Nucleus accumbens (tissue), 56 donors: Measurements from ENCODE around the gene SYNE1.
A peak's percentile ranks its signal among the peaks of the same experiment; 100 is the strongest.
"Not testable (repeated sequence)": the region's sequence is repeated elsewhere in the genome, so short reads cannot be mapped to it uniquely, and the experiment has no call there.

Experiments used
- DNase-seq, 56 donors: peaks; one replicate each; lab custom pipeline; 2025; lab: John Stamatoyannopoulos, UW

Gene SYNE1

GRCh38 chr6:152571089-152571488, 66.1 kb downstream of the SYNE1 start:
- no peak for DNase-seq

- no peak for DNase-seq
Measured at GRCh38 chr6:152566103-152566875, 70.9 kb downstream of the SYNE1 start.

DNA sequence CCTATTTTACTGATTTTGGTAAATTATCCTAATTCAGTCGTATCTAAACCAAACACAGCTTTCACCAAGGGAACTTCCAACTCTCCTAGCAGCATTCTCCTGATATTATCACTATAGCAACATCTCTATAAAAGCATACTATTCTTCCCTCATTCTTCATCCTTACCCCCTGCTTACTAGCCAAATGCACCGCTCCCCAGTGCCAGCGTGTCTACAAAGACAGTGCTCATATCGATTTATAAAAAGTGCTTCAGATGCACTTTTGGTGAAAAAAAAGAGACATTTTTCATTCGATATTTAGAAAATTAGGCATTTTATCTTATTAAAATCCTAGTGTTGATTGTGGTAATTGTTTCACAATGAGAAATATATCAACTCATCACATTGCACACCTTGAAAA, 74.0 kb downstream of the SYNE1 start:
- no peak for DNase-seq

- not testable (repeated sequence) for DNase-seq
Measured at GRCh38 chr6:152558798-152559197, 78.4 kb downstream of the SYNE1 start.

DNA sequence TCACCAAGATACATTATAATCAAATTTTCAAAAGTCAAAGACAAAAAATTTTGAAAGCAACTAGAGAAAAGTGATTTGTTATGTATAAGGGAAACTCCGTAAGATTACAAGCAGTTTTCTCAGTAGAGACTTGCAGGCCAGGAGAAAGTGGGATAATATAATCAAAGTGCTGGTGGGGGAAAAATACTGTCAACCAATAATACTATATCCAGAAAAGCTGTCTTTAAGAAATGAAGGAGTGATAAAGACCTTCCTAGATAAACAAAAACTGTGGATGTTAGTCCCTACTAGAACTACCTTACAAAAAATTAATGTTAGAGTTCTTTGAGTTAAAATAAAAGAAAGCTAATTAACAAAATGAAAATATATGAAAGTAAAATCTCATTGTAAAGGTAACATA, 79.7 kb downstream of the SYNE1 start:
- no peak for DNase-seq

- no peak for DNase-seq
Measured at GRCh38 chr6:152554851-152555250, 82.3 kb downstream of the SYNE1 start.

DNA sequence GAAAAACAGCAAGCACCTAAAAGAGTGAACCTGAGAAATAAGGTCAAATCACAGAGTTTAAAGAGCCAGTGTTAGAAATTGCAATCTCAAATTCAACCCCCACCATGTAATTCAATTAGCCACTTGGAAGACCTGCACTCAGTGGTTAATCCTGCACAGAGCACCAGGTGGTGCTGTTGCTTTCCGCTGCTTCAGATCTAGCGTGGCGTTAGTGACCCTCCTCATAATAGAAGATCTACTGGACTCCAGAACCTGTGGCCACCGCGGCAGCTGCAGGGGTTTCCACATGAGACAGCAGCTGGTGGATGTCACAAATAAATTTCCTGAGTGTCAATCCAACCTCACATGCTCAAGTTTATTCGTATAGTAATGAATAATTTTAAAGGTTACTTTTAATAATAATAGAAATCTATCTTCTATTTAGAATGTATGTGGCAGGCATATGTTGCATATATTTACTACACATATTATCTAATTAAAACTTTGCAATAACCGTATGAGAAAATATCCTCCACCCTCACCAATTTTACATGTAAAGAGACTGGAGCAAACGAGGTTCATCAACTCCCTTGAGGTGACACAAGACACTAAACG, 84.4 kb downstream of the SYNE1 start:
- DNase-seq = peak in 25 of 56 donors; percentile 1 to 50 (median 8)

DNA sequence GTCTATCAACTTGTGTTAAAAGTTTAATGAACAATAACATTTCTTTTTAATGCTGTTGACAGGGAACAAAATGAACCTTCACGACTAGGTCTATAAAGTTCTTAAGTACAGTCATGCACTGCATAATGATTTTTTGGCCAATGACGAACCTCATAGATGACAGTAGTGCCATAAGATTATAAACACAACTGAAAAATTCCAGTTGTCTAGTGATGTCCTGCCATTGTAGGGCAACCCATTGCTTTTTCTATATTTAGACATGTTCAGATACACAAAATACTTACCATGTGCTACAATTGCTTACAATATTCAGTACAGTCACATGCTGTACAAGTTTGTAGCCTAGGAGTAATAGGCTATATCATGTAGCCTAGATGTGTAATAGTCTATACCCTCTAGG, 93.6 kb downstream of the SYNE1 start:
- no peak for DNase-seq

DNA sequence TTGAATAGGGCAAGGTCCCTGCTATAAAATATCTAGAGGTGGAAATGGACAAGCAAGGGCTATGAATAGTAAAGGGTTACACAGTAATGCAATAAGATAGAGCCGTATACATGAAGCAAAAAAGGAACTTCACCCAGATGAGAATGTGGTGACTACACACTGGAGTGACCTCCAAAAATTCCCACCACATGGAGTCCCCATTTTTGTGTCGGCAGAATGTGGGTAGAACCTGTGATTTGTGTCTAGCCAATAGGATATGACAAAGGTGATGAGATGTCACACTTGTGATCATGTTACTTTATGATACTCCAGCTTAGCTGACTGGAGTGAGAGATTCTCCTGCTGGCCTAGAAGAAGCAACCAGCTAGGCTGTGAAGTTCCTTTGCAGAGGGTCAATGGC, 96.8 kb downstream of the SYNE1 start:
- DNase-seq = no peak

DNA sequence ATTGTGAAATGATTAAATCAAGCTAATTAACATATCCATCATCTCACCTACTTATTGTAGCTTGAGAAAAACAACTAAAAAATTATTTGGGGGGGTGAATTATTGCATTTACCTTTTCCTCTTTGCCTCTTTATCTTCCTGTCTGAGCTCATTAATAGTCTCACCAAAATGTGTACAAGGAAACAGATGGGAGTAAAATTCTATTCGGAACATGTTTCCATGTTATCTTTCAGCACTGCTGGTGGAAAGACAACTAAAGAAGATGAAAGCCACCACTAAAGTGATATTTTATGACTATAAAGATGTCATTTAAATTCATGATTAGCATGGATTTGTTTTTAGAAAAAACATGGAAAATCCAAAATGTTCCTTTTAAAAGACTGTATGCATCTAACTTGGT, 102.6 kb downstream of the SYNE1 start:
- DNase-seq = no peak

GRCh38 chr6:152532556-152533422, 104.4 kb downstream of the SYNE1 start:
- DNase-seq = no peak

DNA sequence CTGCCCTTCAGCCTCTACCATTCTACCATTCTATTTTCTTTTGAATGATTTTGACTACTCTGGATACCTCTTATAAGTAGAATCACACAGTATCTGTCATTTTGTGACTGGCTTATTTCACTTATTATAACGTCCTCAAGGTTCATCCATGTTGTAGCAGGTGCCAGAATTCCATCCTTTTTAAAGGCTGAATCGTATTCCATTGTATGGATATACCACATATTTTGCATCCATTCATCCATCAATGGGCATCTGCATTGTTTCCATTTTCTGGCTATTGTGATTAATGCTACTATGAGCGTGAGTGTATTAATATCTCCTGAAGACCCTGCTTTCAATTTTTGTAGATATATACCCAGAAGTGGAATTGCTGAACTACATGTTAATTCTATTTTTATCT, 105.5 kb downstream of the SYNE1 start:
- DNase-seq = no peak

DNA sequence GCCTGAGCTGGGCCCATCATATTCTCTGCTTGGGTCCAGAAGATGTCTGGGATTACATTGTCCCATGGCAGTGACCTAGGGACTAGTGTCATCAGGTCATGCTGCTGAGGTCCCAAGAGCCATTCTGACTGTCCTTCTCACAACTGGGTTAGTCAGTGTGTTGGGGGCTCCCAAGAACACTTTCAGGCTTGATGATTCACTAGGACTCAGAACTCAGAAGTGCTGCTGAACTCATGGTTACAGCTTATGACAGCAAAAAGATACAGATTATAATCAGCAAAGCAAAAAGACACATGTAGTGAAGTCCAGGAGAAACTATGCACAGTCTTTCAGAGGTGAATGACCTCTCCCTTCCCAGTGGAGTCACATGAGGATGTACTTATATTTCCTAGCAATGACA, 107.8 kb downstream of the SYNE1 start:
- no peak for DNase-seq

DNA sequence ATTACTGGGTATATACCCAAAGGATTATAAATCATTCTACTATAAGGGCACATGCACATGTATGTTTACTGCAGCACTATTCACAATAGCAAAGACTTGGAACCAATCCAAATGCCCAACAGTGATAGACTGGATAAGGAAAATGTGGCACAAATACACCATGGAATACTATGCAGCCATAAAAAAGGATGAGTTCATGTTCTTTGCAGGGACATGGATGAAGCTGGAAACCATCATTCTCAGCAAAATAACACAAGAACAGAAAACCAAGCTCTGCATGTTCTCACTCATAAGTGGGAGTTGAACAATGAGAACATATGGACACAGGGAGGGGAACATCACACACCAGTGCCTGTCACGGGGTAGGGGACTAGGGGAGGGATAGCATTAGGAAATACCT, 123.0 kb downstream of the SYNE1 start:
- DNase-seq = not testable (repeated sequence)

DNA sequence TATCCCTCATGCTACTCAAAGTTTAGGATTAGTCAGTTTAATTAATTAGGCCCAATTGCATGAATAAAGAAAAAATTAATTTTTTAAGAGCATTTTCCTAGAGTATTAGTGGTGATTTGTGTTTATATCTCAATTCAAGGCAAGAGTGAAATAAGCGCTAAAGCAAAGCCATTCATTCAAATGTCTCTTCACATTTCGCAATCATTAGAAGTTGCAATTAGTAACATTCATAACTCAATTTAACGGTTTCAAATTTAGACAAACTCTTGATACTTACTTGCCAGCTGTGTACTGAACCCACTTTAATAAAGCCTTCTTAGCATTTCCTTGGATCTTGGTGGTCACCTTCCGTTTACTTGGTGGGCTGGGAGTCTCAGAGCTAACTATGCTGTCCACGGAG, 127.2 kb downstream of the SYNE1 start:
- no peak for DNase-seq

DNA sequence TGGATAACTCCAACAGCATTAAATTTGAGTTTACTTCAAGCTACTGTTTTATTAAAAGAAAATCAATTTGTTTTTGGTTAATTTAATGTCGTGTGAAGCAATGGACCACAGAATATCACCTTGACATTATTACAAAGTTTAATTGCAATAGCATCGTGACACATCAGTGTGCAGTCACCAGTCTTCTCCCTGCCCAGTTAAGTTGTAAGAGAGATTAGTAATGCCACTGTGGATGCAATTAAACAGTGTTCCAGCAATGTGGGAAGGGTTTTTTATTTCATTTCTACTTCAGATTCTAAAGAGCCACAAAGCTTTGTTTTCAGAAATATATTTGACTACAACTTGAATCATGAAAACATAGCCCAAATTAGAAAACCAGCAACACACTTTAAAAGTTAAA, 128.7 kb downstream of the SYNE1 start:
- DNase-seq = no peak

GRCh38 chr6:152503546-152503945, 133.6 kb downstream of the SYNE1 start:
- no peak for DNase-seq

GRCh38 chr6:152502421-152503188, 134.6 kb downstream of the SYNE1 start:
- no peak for DNase-seq

DNA sequence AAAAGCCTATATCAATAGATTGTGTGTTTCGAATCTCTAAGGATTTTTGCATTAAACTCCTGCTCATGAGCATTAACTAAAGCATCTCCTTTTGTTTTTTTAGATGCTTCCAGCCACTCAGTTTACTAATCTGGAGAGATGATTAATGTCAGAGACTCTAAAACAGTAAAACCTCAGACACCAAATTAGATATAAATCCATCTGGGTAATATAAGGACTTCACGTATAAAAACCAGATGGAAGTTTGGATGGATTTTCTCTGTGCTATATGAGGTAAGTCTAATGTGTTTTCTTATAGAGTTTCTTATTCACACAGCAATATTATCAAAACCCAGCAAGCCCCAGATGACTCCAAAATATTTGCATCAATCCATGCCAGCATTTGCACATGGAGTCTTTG, 137.2 kb downstream of the SYNE1 start:
- no peak for DNase-seq

GRCh38 chr6:152496731-152497130, 140.4 kb downstream of the SYNE1 start:
- no peak for DNase-seq

DNA sequence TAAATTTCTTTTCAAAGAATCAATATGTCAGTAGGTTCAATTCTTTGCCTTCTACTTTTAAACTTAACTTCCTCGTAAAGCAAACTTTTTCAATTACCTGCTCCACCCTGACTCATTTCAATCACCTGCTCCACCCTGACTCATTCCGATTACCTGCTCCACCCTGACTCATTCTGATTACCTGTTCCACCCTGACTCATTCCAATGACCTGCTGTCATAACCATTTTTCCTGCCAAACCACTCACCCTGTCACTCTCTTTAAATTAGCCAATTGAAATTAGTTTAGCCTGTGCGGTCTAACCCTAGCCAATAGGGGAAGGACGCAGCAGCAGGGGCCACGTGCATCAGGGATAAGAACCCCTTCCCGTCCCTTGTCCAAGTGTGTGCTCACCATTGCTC, 141.7 kb downstream of the SYNE1 start:
- DNase-seq = not testable (repeated sequence)
